ENCODE measurements around the gene DEPDC1B. TPM values are rescaled to one million over a fixed set of nuclear protein-coding genes. Genes with fewer than 3 reads are reported as not detected.

The DEPDC1B gene
- total and polyA plus RNA-seq, 2 experiments from 2014 or later = 38.3 to 67.9 TPM

DNA sequence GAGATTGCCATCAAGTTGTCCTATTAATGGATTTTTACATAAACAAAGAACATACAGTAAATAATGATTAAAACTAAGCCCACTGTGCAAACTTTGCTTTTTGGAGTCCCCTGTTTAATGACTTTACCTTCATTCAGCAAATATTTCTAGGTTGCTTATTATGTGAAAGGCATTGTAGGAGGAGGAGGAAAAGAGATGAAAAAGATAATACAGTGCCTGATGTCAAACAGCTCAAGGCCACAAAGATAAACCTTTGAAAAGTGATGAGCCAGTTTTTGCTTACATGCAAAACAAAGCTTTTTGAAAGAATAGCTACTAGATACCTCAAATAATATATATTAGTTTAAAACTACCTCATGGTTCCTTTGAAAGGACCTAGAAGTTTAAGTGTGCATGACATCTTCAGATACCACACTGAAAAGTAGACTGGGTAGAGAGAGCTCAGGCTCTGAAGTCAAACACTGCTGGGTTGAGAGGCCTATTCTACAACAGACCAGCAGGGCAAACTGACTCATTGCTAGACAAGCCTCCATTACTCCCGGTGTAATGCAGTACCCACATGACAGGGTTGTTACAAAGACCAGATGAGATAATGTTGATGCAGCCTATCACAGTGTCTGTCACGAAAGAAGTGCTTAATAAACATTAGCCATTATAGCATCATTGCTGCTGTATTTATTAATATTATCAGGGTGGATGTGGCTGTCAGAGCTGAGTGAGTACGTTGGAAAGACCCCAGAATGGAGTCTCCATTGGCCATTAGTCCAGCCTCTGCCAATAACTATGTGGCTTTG lies 11.8 kb downstream of the DEPDC1B start:
- H3K4me3 Mint-ChIP-seq = no peak overlapping the region

More for the DNA sequence above, 11.8 kb downstream of the DEPDC1B start:
- H3K9me3 Mint-ChIP-seq = no peaks in the 10 kb centered on the region; the same call in 2 of the 3 replicates
- Histone ChIP-seq H3K36me3 (ENCODE audit: insufficient read depth) (peaks cover 10% of the 10 kb centered on the region; the same call in 1 of the 2 replicates), H3F3A (replicated peaks; ENCODE audit: low read depth) (no peaks in the 10 kb centered on the region), H3K4me3 (no peak overlapping the region), H3K9me2 (ENCODE audit: insufficient read depth) (no peaks in the 10 kb centered on the region), H4K20me1 (replicated peaks; ENCODE audit: insufficient read depth) (peaks cover 10% of the 10 kb centered on the region; the same call in 1 of the 2 replicates), H3K4me1 (ENCODE audit: insufficient read depth) (peaks cover 10% of the 10 kb centered on the region), H3K27me3 (ENCODE audit: insufficient read depth) (no peaks in the 10 kb centered on the region), H3K79me2 (replicated peaks; ENCODE audit: insufficient read depth) (peaks cover 99% of the 10 kb centered on the region), H3K4me2 (no peak overlapping the region), H3K27ac (ENCODE audit: low read depth) (no peak overlapping the region), H2AFZ (no peak overlapping the region)
- peaks cover 7% of the 10 kb centered on the region for H3K4me1 Mint-ChIP-seq
- peaks cover 39% of the 10 kb centered on the region for H3K36me3 Mint-ChIP-seq (ENCODE audit: low read depth)
- H3K27ac Mint-ChIP-seq = no peak overlapping the region
- no peaks in the 10 kb centered on the region for H3K27me3 Mint-ChIP-seq (ENCODE audit: insufficient read depth, low read depth, poor library complexity)
- TF ChIP-seq, protein P1, sequence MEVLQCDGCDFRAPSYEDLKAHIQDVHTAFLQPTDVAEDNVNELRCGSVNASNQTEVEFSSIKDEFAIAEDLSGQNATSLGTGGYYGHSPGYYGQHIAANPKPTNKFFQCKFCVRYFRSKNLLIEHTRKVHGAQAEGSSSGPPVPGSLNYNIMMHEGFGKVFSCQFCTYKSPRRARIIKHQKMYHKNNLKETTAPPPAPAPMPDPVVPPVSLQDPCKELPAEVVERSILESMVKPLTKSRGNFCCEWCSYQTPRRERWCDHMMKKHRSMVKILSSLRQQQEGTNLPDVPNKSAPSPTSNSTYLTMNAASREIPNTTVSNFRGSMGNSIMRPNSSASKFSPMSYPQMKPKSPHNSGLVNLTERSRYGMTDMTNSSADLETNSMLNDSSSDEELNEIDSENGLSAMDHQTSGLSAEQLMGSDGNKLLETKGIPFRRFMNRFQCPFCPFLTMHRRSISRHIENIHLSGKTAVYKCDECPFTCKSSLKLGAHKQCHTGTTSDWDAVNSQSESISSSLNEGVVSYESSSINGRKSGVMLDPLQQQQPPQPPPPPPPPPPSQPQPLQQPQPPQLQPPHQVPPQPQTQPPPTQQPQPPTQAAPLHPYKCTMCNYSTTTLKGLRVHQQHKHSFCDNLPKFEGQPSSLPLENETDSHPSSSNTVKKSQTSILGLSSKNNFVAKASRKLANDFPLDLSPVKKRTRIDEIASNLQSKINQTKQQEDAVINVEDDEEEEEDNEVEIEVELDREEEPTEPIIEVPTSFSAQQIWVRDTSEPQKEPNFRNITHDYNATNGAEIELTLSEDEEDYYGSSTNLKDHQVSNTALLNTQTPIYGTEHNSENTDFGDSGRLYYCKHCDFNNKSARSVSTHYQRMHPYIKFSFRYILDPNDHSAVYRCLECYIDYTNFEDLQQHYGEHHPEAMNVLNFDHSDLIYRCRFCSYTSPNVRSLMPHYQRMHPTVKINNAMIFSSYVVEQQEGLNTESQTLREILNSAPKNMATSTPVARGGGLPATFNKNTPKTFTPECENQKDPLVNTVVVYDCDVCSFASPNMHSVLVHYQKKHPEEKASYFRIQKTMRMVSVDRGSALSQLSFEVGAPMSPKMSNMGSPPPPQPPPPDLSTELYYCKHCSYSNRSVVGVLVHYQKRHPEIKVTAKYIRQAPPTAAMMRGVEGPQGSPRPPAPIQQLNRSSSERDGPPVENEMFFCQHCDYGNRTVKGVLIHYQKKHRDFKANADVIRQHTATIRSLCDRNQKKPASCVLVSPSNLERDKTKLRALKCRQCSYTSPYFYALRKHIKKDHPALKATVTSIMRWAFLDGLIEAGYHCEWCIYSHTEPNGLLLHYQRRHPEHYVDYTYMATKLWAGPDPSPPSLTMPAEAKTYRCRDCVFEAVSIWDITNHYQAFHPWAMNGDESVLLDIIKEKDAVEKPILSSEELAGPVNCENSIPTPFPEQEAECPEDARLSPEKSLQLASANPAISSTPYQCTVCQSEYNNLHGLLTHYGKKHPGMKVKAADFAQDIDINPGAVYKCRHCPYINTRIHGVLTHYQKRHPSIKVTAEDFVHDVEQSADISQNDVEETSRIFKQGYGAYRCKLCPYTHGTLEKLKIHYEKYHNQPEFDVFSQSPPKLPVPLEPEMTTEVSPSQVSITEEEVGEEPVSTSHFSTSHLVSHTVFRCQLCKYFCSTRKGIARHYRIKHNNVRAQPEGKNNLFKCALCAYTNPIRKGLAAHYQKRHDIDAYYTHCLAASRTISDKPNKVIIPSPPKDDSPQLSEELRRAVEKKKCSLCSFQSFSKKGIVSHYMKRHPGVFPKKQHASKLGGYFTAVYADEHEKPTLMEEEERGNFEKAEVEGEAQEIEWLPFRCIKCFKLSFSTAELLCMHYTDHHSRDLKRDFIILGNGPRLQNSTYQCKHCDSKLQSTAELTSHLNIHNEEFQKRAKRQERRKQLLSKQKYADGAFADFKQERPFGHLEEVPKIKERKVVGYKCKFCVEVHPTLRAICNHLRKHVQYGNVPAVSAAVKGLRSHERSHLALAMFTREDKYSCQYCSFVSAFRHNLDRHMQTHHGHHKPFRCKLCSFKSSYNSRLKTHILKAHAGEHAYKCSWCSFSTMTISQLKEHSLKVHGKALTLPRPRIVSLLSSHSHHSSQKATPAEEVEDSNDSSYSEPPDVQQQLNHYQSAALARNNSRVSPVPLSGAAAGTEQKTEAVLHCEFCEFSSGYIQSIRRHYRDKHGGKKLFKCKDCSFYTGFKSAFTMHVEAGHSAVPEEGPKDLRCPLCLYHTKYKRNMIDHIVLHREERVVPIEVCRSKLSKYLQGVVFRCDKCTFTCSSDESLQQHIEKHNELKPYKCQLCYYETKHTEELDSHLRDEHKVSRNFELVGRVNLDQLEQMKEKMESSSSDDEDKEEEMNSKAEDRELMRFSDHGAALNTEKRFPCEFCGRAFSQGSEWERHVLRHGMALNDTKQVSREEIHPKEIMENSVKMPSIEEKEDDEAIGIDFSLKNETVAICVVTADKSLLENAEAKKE (CRISPR knock-in tag; IDR thresholded peaks at IDR 0.05) = no peak
- TF ChIP-seq, protein P2, sequence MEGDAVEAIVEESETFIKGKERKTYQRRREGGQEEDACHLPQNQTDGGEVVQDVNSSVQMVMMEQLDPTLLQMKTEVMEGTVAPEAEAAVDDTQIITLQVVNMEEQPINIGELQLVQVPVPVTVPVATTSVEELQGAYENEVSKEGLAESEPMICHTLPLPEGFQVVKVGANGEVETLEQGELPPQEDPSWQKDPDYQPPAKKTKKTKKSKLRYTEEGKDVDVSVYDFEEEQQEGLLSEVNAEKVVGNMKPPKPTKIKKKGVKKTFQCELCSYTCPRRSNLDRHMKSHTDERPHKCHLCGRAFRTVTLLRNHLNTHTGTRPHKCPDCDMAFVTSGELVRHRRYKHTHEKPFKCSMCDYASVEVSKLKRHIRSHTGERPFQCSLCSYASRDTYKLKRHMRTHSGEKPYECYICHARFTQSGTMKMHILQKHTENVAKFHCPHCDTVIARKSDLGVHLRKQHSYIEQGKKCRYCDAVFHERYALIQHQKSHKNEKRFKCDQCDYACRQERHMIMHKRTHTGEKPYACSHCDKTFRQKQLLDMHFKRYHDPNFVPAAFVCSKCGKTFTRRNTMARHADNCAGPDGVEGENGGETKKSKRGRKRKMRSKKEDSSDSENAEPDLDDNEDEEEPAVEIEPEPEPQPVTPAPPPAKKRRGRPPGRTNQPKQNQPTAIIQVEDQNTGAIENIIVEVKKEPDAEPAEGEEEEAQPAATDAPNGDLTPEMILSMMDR (conservative IDR thresholded peaks at IDR 0.05; ENCODE audit: low read depth in 2 of 2) = peak; percentile 20 to 47; a peak in 2 of 4 replicates
- TF ChIP-seq EZH2phosphoT487 (IDR thresholded peaks at IDR 0.05; ENCODE audit: unreplicated experiment) = no peak
- ATAC-seq = peak; percentile 99
- DNase-seq (ENCODE audit: low spot score) = peak; percentile 66

Measured in GM23338 (cell line).